ENCODE data around the gene ZBBX.
A peak's percentile ranks its signal among the peaks of the same experiment; 100 is the strongest.

ZBBX gene

GRCh38 chr3:167318996-167319615, 61.0 kb downstream of the ZBBX start:
- in situ Hi-C loops (cut with HindIII; ENCODE audit: low pct_ligation_motif_present, low pct_unique_long_range_greater_than_20kb, low sequenced_read_pairs) = no loop called here
- no peak for DNase-seq

DNA sequence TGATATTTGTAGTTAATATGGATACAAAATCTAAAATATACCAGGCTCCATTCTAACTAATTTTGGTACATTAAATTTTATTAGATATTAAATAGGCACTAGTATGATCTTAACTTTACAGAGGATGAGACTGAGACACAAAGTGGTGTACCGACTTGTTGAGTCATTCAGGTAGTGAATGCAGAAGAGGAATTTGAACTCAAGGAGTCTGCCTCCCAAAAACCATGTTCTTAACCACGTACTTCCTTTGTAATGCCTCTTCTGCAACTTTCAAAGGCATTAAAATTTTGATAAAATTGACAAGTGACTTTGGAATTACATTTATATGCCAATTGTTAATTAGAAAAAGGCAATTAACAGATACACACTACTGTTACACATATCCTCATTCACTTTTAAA, 61.8 kb downstream of the ZBBX start:
- no peak for DNase-seq
- in situ Hi-C loops (cut with HindIII; ENCODE audit: low pct_ligation_motif_present, low pct_unique_long_range_greater_than_20kb, low sequenced_read_pairs) = no loop called here

- no peak for DNase-seq
- in situ Hi-C loops (cut with HindIII; ENCODE audit: low pct_ligation_motif_present, low pct_unique_long_range_greater_than_20kb, low sequenced_read_pairs) = no loop called here
Measured at GRCh38 chr3:167306319-167306718, 73.8 kb downstream of the ZBBX start.

GRCh38 chr3:167305340-167305890, 74.7 kb downstream of the ZBBX start:
- in situ Hi-C loops (cut with HindIII; ENCODE audit: low pct_ligation_motif_present, low pct_unique_long_range_greater_than_20kb, low sequenced_read_pairs) = no loop called here
- no peak for DNase-seq

DNA sequence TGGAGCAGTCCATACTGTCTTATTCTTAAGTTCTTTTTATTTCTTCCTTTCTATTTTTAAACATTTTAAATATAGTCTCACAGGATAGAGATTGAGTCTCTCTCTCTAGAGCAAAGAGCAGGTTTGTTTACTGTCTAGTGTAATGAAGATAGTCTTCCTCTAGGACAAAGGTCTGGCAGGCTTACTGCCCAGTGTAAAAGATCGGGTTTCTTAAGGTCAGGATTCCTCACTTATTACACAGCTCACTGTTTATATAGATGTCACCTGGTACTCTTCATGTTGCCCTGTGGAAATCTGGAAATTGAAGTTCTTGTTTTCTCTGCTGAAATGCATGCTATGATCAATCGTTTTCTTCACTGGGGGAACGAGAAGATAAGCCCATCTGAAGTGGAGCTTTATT, 76.0 kb downstream of the ZBBX start:
- DNase-seq = no peak

DNA sequence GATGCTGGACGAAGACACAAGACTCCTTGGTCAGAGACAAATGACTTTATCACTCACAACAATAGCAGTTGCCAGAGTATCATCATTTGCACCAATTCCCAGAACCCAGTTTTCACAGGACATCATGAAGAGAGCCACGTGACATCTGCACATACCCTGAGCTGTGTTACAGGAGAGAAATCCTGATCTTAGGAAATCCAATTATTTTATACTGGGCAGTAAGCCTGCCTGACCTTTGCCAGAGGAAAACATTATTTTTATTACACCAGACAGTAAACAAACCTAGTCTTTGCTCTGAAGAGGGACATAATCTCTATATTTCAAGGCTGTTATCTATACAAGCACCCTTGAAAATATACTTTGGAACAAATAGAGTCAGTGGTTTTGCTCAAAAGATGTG, 77.4 kb downstream of the ZBBX start:
- no peak for DNase-seq
- in situ Hi-C loops (cut with HindIII; ENCODE audit: low pct_ligation_motif_present, low pct_unique_long_range_greater_than_20kb, low sequenced_read_pairs) = no loop called here

More for the DNA sequence above, 76.0 kb downstream of the ZBBX start:
- in situ Hi-C loops (cut with HindIII; ENCODE audit: low pct_ligation_motif_present, low pct_unique_long_range_greater_than_20kb, low sequenced_read_pairs) = no loop called here

- in situ Hi-C loops (cut with HindIII; ENCODE audit: low pct_ligation_motif_present, low pct_unique_long_range_greater_than_20kb, low sequenced_read_pairs) = no loop called here
- no peak for DNase-seq
Measured at GRCh38 chr3:167300207-167300606, 79.9 kb downstream of the ZBBX start.

GRCh38 chr3:167289435-167289834, 90.7 kb downstream of the ZBBX start:
- in situ Hi-C loops (cut with HindIII; ENCODE audit: low pct_ligation_motif_present, low pct_unique_long_range_greater_than_20kb, low sequenced_read_pairs) = no loop called here
- no peak for DNase-seq

DNA sequence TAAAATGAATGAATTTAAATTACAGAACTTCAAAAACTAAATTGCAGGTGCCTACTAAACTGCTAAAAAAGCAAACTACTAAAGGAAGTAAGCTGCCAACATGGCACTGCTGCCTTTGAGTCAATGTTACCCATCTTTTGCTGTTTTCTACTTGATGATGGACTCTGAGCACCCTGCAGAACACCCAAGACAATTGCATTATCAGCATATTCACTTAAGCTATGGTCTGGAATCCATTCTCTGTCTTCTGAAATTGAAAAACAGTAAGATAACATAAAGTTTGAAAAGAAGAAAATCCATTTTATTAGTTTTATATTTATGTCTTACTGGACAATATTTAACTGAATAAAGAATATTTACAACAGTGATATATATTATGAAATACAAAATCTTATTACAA, 91.4 kb downstream of the ZBBX start:
- in situ Hi-C loops (cut with HindIII; ENCODE audit: low pct_ligation_motif_present, low pct_unique_long_range_greater_than_20kb, low sequenced_read_pairs) = no loop called here

GRCh38 chr3:167287308-167287707, 92.8 kb downstream of the ZBBX start:
- no peak for DNase-seq
- in situ Hi-C loops (cut with HindIII; ENCODE audit: low pct_ligation_motif_present, low pct_unique_long_range_greater_than_20kb, low sequenced_read_pairs) = no loop called here

More for the DNA sequence above, 91.4 kb downstream of the ZBBX start:
- no peak for DNase-seq

GRCh38 chr3:167274141-167274874, 105.8 kb downstream of the ZBBX start:
- in situ Hi-C loops (cut with HindIII; ENCODE audit: low pct_ligation_motif_present, low pct_unique_long_range_greater_than_20kb, low sequenced_read_pairs) = no loop called here
- no peak for DNase-seq

DNA sequence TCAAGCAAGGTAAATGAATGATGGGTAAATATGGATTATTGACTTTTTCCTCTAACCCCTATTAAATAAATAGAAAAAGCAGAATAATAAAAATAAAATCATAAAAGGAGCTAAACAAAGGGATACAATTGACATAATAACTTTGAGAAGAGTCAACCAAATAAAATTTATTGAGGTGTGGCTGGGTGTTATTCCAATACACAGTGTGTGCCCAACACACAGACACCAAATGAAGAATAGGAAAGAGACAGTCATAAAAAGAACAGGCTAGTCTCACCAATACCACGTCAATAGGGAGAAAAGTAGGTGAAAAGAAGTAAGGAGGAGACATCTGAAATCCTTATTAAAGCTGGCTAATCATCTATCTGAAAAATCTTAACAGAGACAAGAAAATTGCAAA, 127.1 kb downstream of the ZBBX start:
- DNase-seq = no peak
- in situ Hi-C loops (cut with HindIII; ENCODE audit: low pct_ligation_motif_present, low pct_unique_long_range_greater_than_20kb, low sequenced_read_pairs) = no loop called here

DNA sequence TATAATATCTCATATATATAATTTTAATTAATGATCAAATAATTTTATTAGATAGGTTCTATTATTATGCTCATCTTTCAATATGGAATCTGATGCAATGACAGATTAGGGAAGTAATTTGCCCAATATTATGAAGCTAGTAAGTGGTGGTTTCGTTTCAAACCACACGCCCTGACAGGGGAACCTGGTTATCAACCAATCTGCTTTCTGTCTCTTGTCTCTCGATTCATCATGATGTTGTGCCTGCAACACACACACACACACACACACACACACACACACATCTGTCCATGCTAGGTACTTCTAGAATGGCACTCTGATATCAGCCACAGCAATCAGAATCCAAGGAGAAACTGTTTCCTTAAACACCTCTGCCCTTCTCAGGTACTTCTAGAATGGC, 128.4 kb downstream of the ZBBX start:
- DNase-seq = no peak
- in situ Hi-C loops (cut with HindIII; ENCODE audit: low pct_ligation_motif_present, low pct_unique_long_range_greater_than_20kb, low sequenced_read_pairs) = no loop called here

GRCh38 chr3:167246252-167246651, 133.8 kb downstream of the ZBBX start:
- no peak for DNase-seq
- in situ Hi-C loops (cut with HindIII; ENCODE audit: low pct_ligation_motif_present, low pct_unique_long_range_greater_than_20kb, low sequenced_read_pairs) = no loop called here

DNA sequence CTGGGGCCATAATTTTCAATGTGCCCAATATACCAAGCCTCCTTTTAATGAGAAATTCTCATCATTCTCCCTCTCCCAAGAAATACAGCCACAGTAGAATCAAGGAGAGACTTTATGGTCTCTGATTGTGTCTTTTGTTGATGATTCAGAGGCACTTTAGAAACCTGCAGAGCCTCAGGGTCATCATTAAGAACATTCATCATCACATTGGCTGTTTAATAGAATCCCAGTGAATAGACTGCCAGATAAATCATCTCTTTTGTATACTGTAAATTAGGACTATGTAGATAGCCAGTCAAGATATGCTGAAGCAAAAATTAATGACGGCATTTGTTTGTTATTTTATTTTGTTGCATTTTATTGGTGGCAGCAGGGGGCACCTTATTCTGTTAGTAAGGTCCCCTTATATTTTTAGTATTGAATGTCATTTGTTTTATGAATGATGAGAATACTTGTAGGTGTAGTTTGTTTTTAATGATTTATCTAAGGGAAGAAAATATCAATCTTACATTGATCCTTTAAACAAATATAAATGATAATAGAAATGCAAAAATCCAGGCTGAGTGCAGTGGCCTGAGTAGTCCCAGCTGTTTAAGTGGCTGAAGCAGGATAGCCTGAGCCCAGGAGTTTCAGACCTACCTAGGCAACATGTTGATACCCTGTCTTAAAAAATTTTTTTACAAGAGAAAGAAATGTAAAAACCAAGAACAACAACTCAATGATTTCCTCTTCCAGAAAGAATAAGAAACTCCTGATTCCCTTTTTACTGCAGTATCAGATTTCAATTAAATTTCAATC, 138.8 kb downstream of the ZBBX start:
- no peak for DNase-seq
- in situ Hi-C loops (cut with HindIII; ENCODE audit: low pct_ligation_motif_present, low pct_unique_long_range_greater_than_20kb, low sequenced_read_pairs) = no loop called here

- DNase-seq = peak; percentile 13
- in situ Hi-C loops (cut with HindIII; ENCODE audit: low pct_ligation_motif_present, low pct_unique_long_range_greater_than_20kb, low sequenced_read_pairs) = no loop called here
Measured at GRCh38 chr3:167228135-167228534, 152.0 kb downstream of the ZBBX start.

GRCh38 chr3:167225821-167226220, 154.3 kb downstream of the ZBBX start:
- DNase-seq = no peak
- in situ Hi-C loops (cut with HindIII; ENCODE audit: low pct_ligation_motif_present, low pct_unique_long_range_greater_than_20kb, low sequenced_read_pairs) = no loop called here

- in situ Hi-C loops (cut with HindIII; ENCODE audit: low pct_ligation_motif_present, low pct_unique_long_range_greater_than_20kb, low sequenced_read_pairs) = no loop called here
- no peak for DNase-seq
Measured at GRCh38 chr3:167209011-167209410, 171.1 kb downstream of the ZBBX start.

GRCh38 chr3:167203062-167203461, 177.0 kb downstream of the ZBBX start:
- no peak for DNase-seq
- in situ Hi-C loops (cut with HindIII; ENCODE audit: low pct_ligation_motif_present, low pct_unique_long_range_greater_than_20kb, low sequenced_read_pairs) = no loop called here

Data from ACHN (cell line).